Motor neuron (in vitro differentiated cells): Measurements from ENCODE around the gene BMX. TPM values are rescaled to one million over a fixed set of nuclear protein-coding genes. Genes with fewer than 3 reads are reported as not detected.

Experiments used
- ATAC-seq, 8 experiments: fragments of 200-7000 bp; cut with Tn5 transposase; replicated peaks in 6 of 8; 2 replicates each; pipeline ENCODE4 v1.8.0; 2021; ENCODE audit warnings: mild to moderate bottlenecking in 8 of 8, moderate library complexity in 8 of 8
- H3K27ac ChIP-seq, 2 donors: fragments of 250-450 bp; sonication (Bioruptor Pico); 2 replicates each; pipeline ENCODE4 v1.9.0; 2021; ENCODE audit warnings: antibody characterized with exemption in 2 of 2, mild to moderate bottlenecking in 2 of 2, moderate library complexity in 1 of 2
- H3K4me1 ChIP-seq, 2 donors: fragments of 250-450 bp; sonication (Bioruptor Pico); replicated peaks in 1 of 2; 2 replicates each; pipeline ENCODE4 v1.6.1; 2021; ENCODE audit warnings: antibody characterized with exemption in 2 of 2, mild to moderate bottlenecking in 2 of 2, moderate library complexity in 1 of 2
- H3K4me3 ChIP-seq, 5 donors: fragments of 250-450 bp; sonication (Bioruptor Pico); 2 replicates each; pipeline ENCODE4 v1.9.0; 2021; ENCODE audit warnings: antibody characterized with exemption in 5 of 5, mild to moderate bottlenecking in 5 of 5, moderate library complexity in 4 of 5
- WGBS, 10 experiments: fragments of 450-650 bp; shearing (Covaris generic); methylation state at CpG; one replicate each; pipeline ENCODE4 v1.0.0; 2022; 5-methylcytosine and 5-hydroxymethylcytosine counted together
- in situ Hi-C, 9 experiments: fragments of 400-800 bp; cut with MboI; loops; one replicate each; pipeline ENCODE4 v1.15.0; 2021; ENCODE audit warnings: low sequenced_read_pairs in 9 of 9, low pct_unique_long_range_greater_than_20kb in 2 of 9; ENCODE audit not compliant: unreplicated experiment in 9 of 9
- total RNA-seq, 8 experiments: library from RNA; unstranded; fragments of 300-600 nt; gene quantifications; 2 replicates each; pipeline versions ENCODE4 v1.2.3 to v1.2.4, GENCODE V29; 2022

Gene BMX
- 1 to 10 TPM in 1 of 8 experiments, under 1 TPM in 3, not detected in 4; 0.05 to 1.4 (median 0.18) TPM for total RNA-seq

GRCh38 chrX:15500497-15500966 is at the start of gene BMX:
BMX (plus strand) TSS chrX:15500807; CDS start chrX:15508354, 7,547 bp downstream.
- H3K4me1 ChIP-seq, result no peaks in the 10 kb centered on the region
- in situ Hi-C loops, result no loop called here
- 20 to 100% (median 94%) methylated on average over 1 to 12 of the region's 18 CpGs; no CpG with 5 or more reads in 5 of the 10 experiments for WGBS, 10 experiments
- H3K4me3 ChIP-seq, result no peak within 1 kb of the TSS
- H3K27ac ChIP-seq, result no peak within 1 kb of the TSS
- ATAC-seq, result no peak

DNA sequence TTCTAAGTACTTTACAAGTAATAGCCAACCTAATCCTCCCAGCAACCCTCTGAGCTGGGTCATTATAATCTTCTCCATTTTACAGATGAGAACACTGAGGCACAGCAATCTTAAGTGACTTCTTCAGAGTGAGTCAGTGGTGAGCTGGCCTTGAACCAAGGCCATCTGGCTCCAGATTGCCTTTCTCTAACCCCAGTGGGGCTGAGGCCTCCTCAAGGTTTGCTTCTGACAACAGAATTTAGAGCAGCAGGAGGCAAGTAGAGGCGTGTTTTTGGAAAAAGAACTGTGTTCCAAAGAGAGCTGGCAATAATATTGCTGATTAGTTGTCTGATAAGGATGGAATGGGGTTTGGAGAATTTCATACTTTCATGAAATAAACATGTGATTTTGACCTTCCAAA is 48.7 kb upstream of the BMX start:
- Histone ChIP-seq H3K4me1 (no peaks in the 10 kb centered on the region), H3K4me3 (no peak overlapping the region), H3K27ac (no peak overlapping the region)
- in situ Hi-C loops, result no loop called here
- no peak for ATAC-seq
- WGBS, 10 experiments, result 86 to 100% methylated on average over 1 of the region's 1 CpG; no CpG with 5 or more reads in 8 of the 10 experiments

- Histone ChIP-seq H3K4me1 (no peaks in the 10 kb centered on the region), H3K27ac (no peak overlapping the region), H3K4me3 (no peak overlapping the region)
- in situ Hi-C loops, result loop anchor here in 3 of 9 experiments (10.0 kb wide), 1 partner anchor 120 kb away; no protein-coding TSS in a partner anchor
- no peak for ATAC-seq
Observed at GRCh38 chrX:15464704-15465103, 35.9 kb upstream of the BMX start.

- H3K4me3 ChIP-seq, result no peak overlapping the region
- no peak overlapping the region for H3K27ac ChIP-seq
- ATAC-seq, result no peak
- in situ Hi-C loops, result loop anchor here in 3 of 9 experiments (10.0 kb wide), 1 partner anchor 121 kb away; no protein-coding TSS in a partner anchor
- 0 to 100% (median 80%) methylated on average over 1 to 4 of the region's 4 CpGs; no CpG with 5 or more reads in 4 of the 10 experiments for WGBS, 10 experiments
- H3K4me1 ChIP-seq, result no peaks in the 10 kb centered on the region
Observed at GRCh38 chrX:15465347-15465746, 35.3 kb upstream of the BMX start.

- WGBS, 10 experiments, result 71 to 100% (median 95%) methylated on average over 1 to 4 of the region's 9 CpGs; no CpG with 5 or more reads in 6 of the 10 experiments
- Histone ChIP-seq H3K27ac (no peak overlapping the region), H3K4me1 (no peaks in the 10 kb centered on the region), H3K4me3 (no peak overlapping the region)
- no peak for ATAC-seq
- in situ Hi-C loops, result loop anchor here in 3 of 9 experiments (10.0 kb wide), 1 partner anchor 121 kb away; no protein-coding TSS in a partner anchor
Observed at GRCh38 chrX:15465896-15466651, 34.5 kb upstream of the BMX start.

DNA sequence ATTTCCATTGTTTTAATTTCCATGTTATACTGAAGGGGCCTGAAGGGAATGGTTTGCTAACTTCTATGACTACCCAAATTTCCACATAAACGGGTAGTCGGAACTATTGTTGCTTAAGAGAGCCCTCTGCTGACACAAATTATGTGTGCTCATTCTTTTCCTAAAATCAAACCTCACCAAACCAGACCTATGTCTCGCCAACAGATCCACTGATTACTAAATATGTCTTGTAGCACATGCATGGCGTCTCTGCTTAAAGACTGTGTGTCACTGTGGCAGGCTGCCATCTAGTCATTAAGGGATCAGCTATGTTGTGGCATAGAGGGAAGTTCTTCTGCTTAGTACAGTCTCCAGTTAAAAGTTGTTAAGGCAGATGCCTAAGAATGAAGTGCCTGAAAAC is 32.6 kb upstream of the BMX start:
- H3K4me3 ChIP-seq, result no peak overlapping the region
- WGBS, 10 experiments, result 0 to 90% (median 70%) methylated on average over 2 to 4 of the region's 4 CpGs; no CpG with 5 or more reads in 7 of the 10 experiments
- H3K4me1 ChIP-seq, result no peaks in the 10 kb centered on the region
- H3K27ac ChIP-seq, result no peak overlapping the region
- ATAC-seq, result peak in 3 of 8 experiments; percentile 71 to 75 (median 74)
- in situ Hi-C loops, result loop anchor here in 3 of 9 experiments (10.0 kb wide), 1 partner anchor 123 kb away; no protein-coding TSS in a partner anchor

DNA sequence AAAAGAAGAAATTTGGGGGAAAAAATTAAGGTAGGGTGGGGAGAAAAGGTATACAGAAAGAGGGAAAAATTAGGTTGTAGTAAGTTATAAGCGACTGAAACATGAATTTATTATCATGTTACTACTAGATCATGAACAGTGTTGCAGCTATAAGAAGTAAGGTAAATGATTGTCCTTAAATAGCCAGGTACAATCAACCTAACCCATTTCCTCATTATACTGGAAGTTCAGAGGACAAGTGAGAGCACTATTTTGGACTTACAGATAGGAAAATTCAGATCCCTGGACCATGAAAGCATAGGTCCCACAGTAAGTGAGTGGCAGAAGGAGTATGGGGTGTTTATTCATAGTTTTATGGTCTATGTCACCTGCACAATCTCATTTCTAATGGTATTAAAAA is 31.0 kb upstream of the BMX start:
- 63 to 100% (median 83%) methylated on average over 1 of the region's 1 CpG; no CpG with 5 or more reads in 3 of the 10 experiments for WGBS, 10 experiments
- Histone ChIP-seq H3K4me1 (no peaks in the 10 kb centered on the region), H3K27ac (no peak overlapping the region), H3K4me3 (no peak overlapping the region)
- no peak for ATAC-seq
- in situ Hi-C loops, result loop anchor here in 3 of 9 experiments (10.0 kb wide), 1 partner anchor 125 kb away; no protein-coding TSS in a partner anchor

DNA sequence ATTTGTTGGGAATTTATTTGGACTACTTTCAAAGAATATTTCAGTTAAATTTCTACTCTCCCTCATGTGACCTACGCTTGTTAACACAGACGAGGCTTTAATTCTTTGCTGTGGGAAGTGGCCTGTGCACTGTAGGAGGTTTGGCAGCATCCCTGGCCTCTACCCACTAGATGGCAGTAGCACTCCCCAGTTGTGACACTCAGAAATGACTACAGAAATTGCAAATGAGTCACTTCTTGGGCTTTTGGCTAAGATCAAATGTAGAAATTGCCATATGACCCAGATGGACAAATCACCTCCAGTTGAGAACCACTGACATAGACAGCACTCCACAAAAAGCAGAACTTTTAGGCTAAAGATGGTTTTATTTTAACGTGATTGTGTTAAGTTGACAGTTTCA is 29.6 kb upstream of the BMX start:
- H3K4me1 ChIP-seq, result no peaks in the 10 kb centered on the region
- no peak overlapping the region for H3K4me3 ChIP-seq
- peak in 6 of 8 experiments; percentile 44 to 90 (median 67) for ATAC-seq
- WGBS, 10 experiments, result 0 to 56% methylated on average over 1 to 3 of the region's 3 CpGs; no CpG with 5 or more reads in 8 of the 10 experiments
- no peak overlapping the region for H3K27ac ChIP-seq
- in situ Hi-C loops, result no loop called here

DNA sequence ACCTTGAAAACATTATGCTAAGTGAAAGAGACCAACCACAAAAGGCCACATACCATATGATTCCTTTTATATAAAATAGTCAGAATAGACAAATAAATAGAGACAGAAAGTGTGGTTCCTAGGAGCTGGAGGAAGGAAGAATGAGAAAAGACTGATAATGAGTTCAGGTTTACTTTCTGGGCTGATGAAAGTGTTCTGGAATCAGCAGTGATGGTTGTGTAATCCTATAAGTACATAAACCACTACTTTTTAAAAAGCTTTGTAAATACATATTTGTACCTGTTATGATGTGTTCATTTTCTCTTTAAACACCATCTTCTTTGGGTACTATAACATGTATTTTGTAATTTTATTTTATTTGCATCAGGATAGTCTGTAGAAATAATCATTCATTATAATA is 28.1 kb upstream of the BMX start:
- Histone ChIP-seq H3K4me3 (no peak overlapping the region), H3K27ac (no peak overlapping the region), H3K4me1 (no peaks in the 10 kb centered on the region)
- no peak for ATAC-seq
- in situ Hi-C loops, result no loop called here

- 61 to 100% (median 90%) methylated on average over 1 to 4 of the region's 4 CpGs; no CpG with 5 or more reads in 3 of the 10 experiments for WGBS, 10 experiments
- ATAC-seq, result no peak
- in situ Hi-C loops, result no loop called here
- H3K4me1 ChIP-seq, result no peaks in the 10 kb centered on the region
- no peak overlapping the region for H3K4me3 ChIP-seq
- no peak overlapping the region for H3K27ac ChIP-seq
Observed at GRCh38 chrX:15474028-15474427, 26.6 kb upstream of the BMX start.

GRCh38 chrX:15475021-15475420 is 25.6 kb upstream of the BMX start:
- WGBS, 10 experiments, result 30 to 100% (median 71%) methylated on average over 1 to 3 of the region's 5 CpGs; no CpG with 5 or more reads in 4 of the 10 experiments
- no peak overlapping the region for H3K27ac ChIP-seq
- H3K4me1 ChIP-seq, result no peaks in the 10 kb centered on the region
- peak in 2 of 8 experiments; percentile 67 to 91 for ATAC-seq
- no peak overlapping the region for H3K4me3 ChIP-seq
- in situ Hi-C loops, result loop anchor here in 1 of 9 experiments (25.0 kb wide), 1 partner anchor 187 kb away; the partner anchor contains the start of gene CLTRN

DNA sequence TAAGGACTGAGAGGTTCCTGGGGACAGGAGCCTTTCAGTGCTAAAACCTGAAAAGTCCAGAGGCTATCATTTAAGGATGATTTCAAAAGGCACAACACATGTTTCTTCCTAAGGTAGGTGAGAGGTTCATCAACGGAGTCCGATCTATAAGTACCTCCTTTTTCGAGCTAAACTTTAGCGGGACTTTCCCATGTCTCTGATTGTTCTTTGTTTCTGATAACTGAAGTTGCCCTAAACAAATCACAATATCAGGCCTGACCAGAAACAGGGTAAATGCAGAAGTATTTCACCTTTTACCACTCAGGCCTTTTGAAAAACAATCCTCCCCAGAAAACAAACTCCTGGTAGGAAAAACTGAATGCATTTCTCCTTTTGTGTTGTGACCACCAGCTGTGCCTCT is 25.1 kb upstream of the BMX start:
- no peak for ATAC-seq
- Histone ChIP-seq H3K4me3 (no peak overlapping the region), H3K4me1 (no peaks in the 10 kb centered on the region), H3K27ac (no peak overlapping the region)
- in situ Hi-C loops, result loop anchor here in 1 of 9 experiments (25.0 kb wide), 1 partner anchor 187 kb away; the partner anchor contains the start of gene CLTRN
- WGBS, 10 experiments, result 12 to 100% (median 48%) methylated on average over 3 to 4 of the region's 4 CpGs; no CpG with 5 or more reads in 6 of the 10 experiments

DNA sequence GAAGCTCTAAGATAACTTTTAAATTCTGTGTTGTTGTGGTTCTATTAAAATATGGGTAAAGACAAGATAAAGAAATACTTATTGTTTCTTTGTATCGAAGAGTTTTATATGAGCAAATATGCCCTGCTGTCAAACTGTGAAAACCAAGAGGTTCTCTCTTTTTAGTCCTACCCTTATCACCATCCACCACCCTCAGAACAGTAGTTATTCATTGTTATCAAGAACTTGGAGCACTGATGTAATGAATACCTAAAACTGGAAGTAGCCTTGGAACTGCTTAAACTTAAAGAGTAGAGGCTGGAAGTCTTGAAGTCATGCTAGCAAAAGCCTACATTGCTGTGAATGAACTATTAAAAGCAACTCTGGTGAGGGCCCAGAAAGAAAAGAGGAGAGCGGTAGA is 16.7 kb upstream of the BMX start:
- Histone ChIP-seq H3K27ac (no peak overlapping the region), H3K4me1 (no peaks in the 10 kb centered on the region), H3K4me3 (no peak overlapping the region)
- 80 to 83% methylated on average over 1 to 2 of the region's 2 CpGs; no CpG with 5 or more reads in 8 of the 10 experiments for WGBS, 10 experiments
- in situ Hi-C loops, result loop anchor here in 1 of 9 experiments (25.0 kb wide), 1 partner anchor 178 kb away; the partner anchor contains the start of gene CLTRN
- no peak for ATAC-seq
